Keratinocyte (primary cell): Measurements from ENCODE around the gene CNDP2. TPM values are rescaled to one million over a fixed set of nuclear protein-coding genes. Genes with fewer than 3 reads are reported as not detected.
"Not testable (repeated sequence)": the region's sequence is repeated elsewhere in the genome, so short reads cannot be mapped to it uniquely, and the experiment has no call there.

Source experiments
- DNase-seq: peaks from one replicate; pipeline ENCODE4 v3.0.0-alpha.2; 2011; ENCODE audit warnings: low read depth, missing footprints, low spot score
- FAIRE-seq: peaks from 2 replicates; lab custom pipeline; 2011; peaks lifted over from hg19 to GRCh38; lab: Jason Lieb, UNC
- H2AFZ ChIP-seq: 2 replicates; pipeline ENCODE4 v1.6.0; 2012; ENCODE audit warnings: low read length, control low read depth, inconsistent platforms; ENCODE audit not compliant: control insufficient read depth
- H3K27ac ChIP-seq: 2 replicates; pipeline ENCODE4 v1.5.1; 2011; ENCODE audit warnings: low read length; ENCODE audit not compliant: control insufficient read depth, insufficient read depth
- H3K27me3 ChIP-seq: 3 replicates; pipeline ENCODE4 v1.6.0; 2011; ENCODE audit warnings: low read length; ENCODE audit not compliant: control insufficient read depth, insufficient read depth; ENCODE audit errors: extremely low read depth
- H3K36me3 ChIP-seq, 2 experiments: 2 replicates in 1 of 2; 3 replicates in 1 of 2; pipeline ENCODE4 v1.5.1; 2011; ENCODE audit warnings: low read length in 2 of 2, mild to moderate bottlenecking in 1 of 2; ENCODE audit not compliant: control insufficient read depth in 2 of 2, insufficient read depth in 2 of 2; ENCODE audit errors: extremely low read depth in 1 of 2
- H3K4me1 ChIP-seq: 3 replicates; pipeline ENCODE4 v1.5.1; 2011; ENCODE audit warnings: low read length; ENCODE audit not compliant: control insufficient read depth, insufficient read depth; ENCODE audit errors: extremely low read depth
- H3K4me2 ChIP-seq: 3 replicates; pipeline ENCODE4 v1.6.0; 2011; ENCODE audit warnings: low read depth, low read length; ENCODE audit not compliant: control insufficient read depth, insufficient read depth; ENCODE audit errors: extremely low read depth
- H3K4me3 ChIP-seq, 3 experiments: fragments of 200-600 bp in 1 of 3; sonication (generic) in 1 of 3; 2 replicates in 2 of 3; 3 replicates in 1 of 3; pipeline ENCODE4 v1.5.1; 2011 to 2016; ENCODE audit warnings: low read length in 3 of 3, mild to moderate bottlenecking in 3 of 3, control low read depth in 2 of 3, inconsistent platforms in 1 of 3, low read depth in 1 of 3, mixed read lengths in 1 of 3, mixed run types in 1 of 3, moderate library complexity in 1 of 3; ENCODE audit not compliant: control insufficient read depth in 2 of 3, insufficient read depth in 2 of 3; ENCODE audit errors: extremely low read depth in 1 of 3
- H3K79me2 ChIP-seq: 2 replicates; pipeline ENCODE4 v1.6.0; 2012; ENCODE audit warnings: low read length; ENCODE audit not compliant: control insufficient read depth, insufficient read depth
- H3K9ac ChIP-seq: 3 replicates; pipeline ENCODE4 v1.6.0; 2011; ENCODE audit warnings: low read length; ENCODE audit not compliant: control insufficient read depth, insufficient read depth; ENCODE audit errors: extremely low read depth
- H3K9me1 ChIP-seq: 3 replicates; pipeline ENCODE4 v1.6.0; 2011; ENCODE audit warnings: low read length; ENCODE audit not compliant: control insufficient read depth, insufficient read depth; ENCODE audit errors: extremely low read depth
- H3K9me3 ChIP-seq: 2 replicates; pipeline ENCODE4 v1.5.1; 2012; ENCODE audit warnings: low read depth, low read length; ENCODE audit not compliant: control insufficient read depth
- H4K20me1 ChIP-seq: 3 replicates; pipeline ENCODE4 v1.6.0; 2011; ENCODE audit warnings: low read length; ENCODE audit not compliant: control insufficient read depth, insufficient read depth; ENCODE audit errors: extremely low read depth
- CTCF ChIP-seq, 3 experiments: IDR thresholded peaks in 1 of 3; conservative IDR thresholded peaks in 1 of 3; optimal IDR thresholded peaks in 1 of 3; 2 replicates in 2 of 3; 3 replicates in 1 of 3; pipeline versions ENCODE3 to v1.5.1; 2011; ENCODE audit warnings: low read length in 3 of 3, mild to moderate bottlenecking in 3 of 3, moderate library complexity in 2 of 3, control low read depth in 1 of 3, inconsistent platforms in 1 of 3; ENCODE audit not compliant: insufficient read depth in 2 of 3; ENCODE audit errors: extremely low read depth in 1 of 3
- EZH2 ChIP-seq: IDR thresholded peaks from one replicate; pipeline ENCODE4 v1.6.1; 2012; ENCODE audit warnings: inconsistent platforms, mild to moderate bottlenecking, low read length, moderate library complexity
- dilution Hi-C: fragments of 300-500 bp; cut with MboI; formaldehyde crosslinking; loops from one replicate; pipeline ENCODE4 v1.7.0; 2020; ENCODE audit warnings: low sequenced_read_pairs; ENCODE audit not compliant: extremely low pct_ligation_motif_present
- polyA plus RNA-seq, 5 experiments: library from polyadenylated mRNA; depleted of rRNA in 3 of 5; stranded (reverse) in 3 of 5; stranded (forward) in 1 of 5; unstranded in 1 of 5; fragments of >200 nt; gene quantifications; 1 replicate in 1 of 5; 2 replicates in 3 of 5; 3 replicates in 1 of 5; pipeline versions ENCODE4 v1.2.1 to v1.2.3, GENCODE V29; 2011 to 2012; ENCODE audit warnings: missing spikeins in 2 of 5, low read depth in 1 of 5, low replicate concordance in 1 of 5

The CNDP2 gene
- polyA plus RNA-seq, 1 donor (not counting 4 experiments of a cell fraction or from before 2014, with no cell fraction given), result 126 TPM

GRCh38 chr18:74562775-74563174 lies 66.6 kb downstream of the CNDP2 start:
- Histone ChIP-seq H4K20me1 (no peaks in the 10 kb centered on the region), H3K9me3 (no peaks in the 10 kb centered on the region), H3K9ac (no peak overlapping the region), H2AFZ (no peak overlapping the region), H3K9me1 (no peaks in the 10 kb centered on the region), H3K27me3 (no peaks in the 10 kb centered on the region), H3K4me2 (no peak overlapping the region), H3K36me3 (no peaks in the 10 kb centered on the region), H3K27ac (no peak overlapping the region), H3K79me2 (no peaks in the 10 kb centered on the region), H3K4me1 (no peaks in the 10 kb centered on the region), H3K4me3 (no peak overlapping the region)
- dilution Hi-C loops, result no loop called here
- TF ChIP-seq CTCF (optimal IDR thresholded peaks at IDR 0.05 in 1 of 3, IDR thresholded peaks at IDR 0.05 in 1 of 3, conservative IDR thresholded peaks at IDR 0.05 in 1 of 3; ENCODE audit: extremely low read depth in 1 of 3, insufficient read depth in 2 of 3, low read length in 3 of 3), result no peak
- no peak for TF ChIP-seq EZH2
- DNase-seq (no peak), FAIRE-seq (no peak)

- Histone ChIP-seq H4K20me1 (no peaks in the 10 kb centered on the region), H3K36me3 (no peaks in the 10 kb centered on the region), H3K27me3 (no peaks in the 10 kb centered on the region), H3K9me3 (no peaks in the 10 kb centered on the region), H3K27ac (no peak overlapping the region), H2AFZ (no peak overlapping the region), H3K9ac (no peak overlapping the region), H3K4me2 (no peak overlapping the region), H3K79me2 (no peaks in the 10 kb centered on the region), H3K9me1 (no peaks in the 10 kb centered on the region), H3K4me3 (no peak overlapping the region), H3K4me1 (no peaks in the 10 kb centered on the region)
- DNase-seq (no peak), FAIRE-seq (no peak)
- dilution Hi-C loops, result no loop called here
- TF ChIP-seq CTCF (optimal IDR thresholded peaks at IDR 0.05 in 1 of 3, IDR thresholded peaks at IDR 0.05 in 1 of 3, conservative IDR thresholded peaks at IDR 0.05 in 1 of 3; ENCODE audit: extremely low read depth in 1 of 3, insufficient read depth in 2 of 3, low read length in 3 of 3) (no peak), EZH2 (no peak)
These were observed 67.8 kb downstream of the CNDP2 start for GRCh38 chr18:74563999-74564398.

- H3K4me2 ChIP-seq, DNase-seq, FAIRE-seq, H3K4me3 ChIP-seq, H3K4me1 ChIP-seq, H3K36me3 ChIP-seq, H3K27ac ChIP-seq, H3K9ac ChIP-seq, H4K20me1 ChIP-seq, H3K9me1 ChIP-seq, H3K27me3 ChIP-seq, dilution Hi-C loops, H3K79me2 ChIP-seq, H3K9me3 ChIP-seq, H2AFZ ChIP-seq: not testable (repeated sequence)
These were observed 69.0 kb downstream of the CNDP2 start for GRCh38 chr18:74565164-74565563.

- H3K9ac ChIP-seq, H3K4me2 ChIP-seq, FAIRE-seq, dilution Hi-C loops, H3K36me3 ChIP-seq, H3K4me3 ChIP-seq, H4K20me1 ChIP-seq, H3K9me3 ChIP-seq, DNase-seq, H3K9me1 ChIP-seq, H3K79me2 ChIP-seq, H3K27ac ChIP-seq, H3K27me3 ChIP-seq, H2AFZ ChIP-seq, H3K4me1 ChIP-seq: not testable (repeated sequence)
These were observed 69.8 kb downstream of the CNDP2 start for GRCh38 chr18:74565993-74566392.
